Caco-2 (cell line): Measurements from ENCODE around the gene GALNT12. TPM values are rescaled to one million over a fixed set of nuclear protein-coding genes. Genes with fewer than 3 reads are reported as not detected.

Experiments
- BruUV-seq: library from RNA; stranded (reverse); fragments of 400-500 nt; replicated peaks from 2 replicates; lab custom pipeline; 2021; lab: Mats Ljungman, UMichigan
- CTCF ChIA-PET: fragments of 300-600 bp; sonication (Branson Sonifier 250); formaldehyde crosslinking; loops from one replicate; lab custom pipeline; 2022; ENCODE audit warnings: antibody characterized with exemption; lab: Charles Lee
- POLR2A ChIA-PET: fragments of 300-600 bp; sonication (Branson Sonifier 250); formaldehyde crosslinking; loops from one replicate; lab custom pipeline; 2022; ENCODE audit warnings: antibody characterized with exemption; lab: Charles Lee
- DNase-seq, 2 experiments: peaks; one replicate each; pipeline versions ENCODE4 v3.0.0 to v3.0.0-alpha.2; 2020 to 2022
- H3K27me3 ChIP-seq: replicated peaks from 2 replicates; pipeline ENCODE4 v1.6.0; 2011; ENCODE audit warnings: low read length; ENCODE audit not compliant: control insufficient read depth, insufficient read depth
- H3K36me3 ChIP-seq: 2 replicates; pipeline ENCODE4 v1.5.1; 2011; ENCODE audit warnings: low read length; ENCODE audit not compliant: control insufficient read depth, insufficient read depth
- H3K4me1 ChIP-seq: fragments of 250-450 bp; sonication (Bioruptor Pico); 2 replicates; pipeline ENCODE4 v1.5.1; 2020; ENCODE audit warnings: mild to moderate bottlenecking
- H3K4me3 ChIP-seq: 2 replicates; pipeline ENCODE4 v1.5.1; 2011; ENCODE audit warnings: low read depth, mild to moderate bottlenecking, control low read depth, low read length
- H3K9me3 ChIP-seq: fragments of 250-450 bp; sonication (Bioruptor Pico); 2 replicates; pipeline ENCODE4 v1.5.1; 2020; ENCODE audit warnings: mild to moderate bottlenecking, moderate library complexity
- H3K27ac Mint-ChIP-seq: one replicate; pipeline ENCODE4 v1.8.0; 2022; ENCODE audit warnings: mixed read lengths; ENCODE audit not compliant: unreplicated experiment
- H3K27me3 Mint-ChIP-seq: one replicate; pipeline ENCODE4 v1.8.0; 2022; ENCODE audit warnings: mixed read lengths; ENCODE audit not compliant: insufficient read depth, unreplicated experiment
- H3K36me3 Mint-ChIP-seq: one replicate; pipeline ENCODE4 v1.8.0; 2022; ENCODE audit warnings: mild to moderate bottlenecking, mixed read lengths; ENCODE audit not compliant: insufficient read depth, unreplicated experiment
- H3K4me1 Mint-ChIP-seq: one replicate; pipeline ENCODE4 v1.8.0; 2022; ENCODE audit warnings: low read depth, mixed read lengths; ENCODE audit not compliant: unreplicated experiment
- H3K4me3 Mint-ChIP-seq: one replicate; pipeline ENCODE4 v1.8.0; 2022; ENCODE audit warnings: mild to moderate bottlenecking, moderate library complexity, mixed read lengths; ENCODE audit not compliant: unreplicated experiment
- H3K9me3 Mint-ChIP-seq: one replicate; pipeline ENCODE4 v1.8.0; 2022; ENCODE audit warnings: mixed read lengths; ENCODE audit not compliant: unreplicated experiment
- intact Hi-C: fragments of 100-400 bp; cut with micrococcal nuclease; formaldehyde crosslinking; loops from one replicate; pipeline ENCODE4 v1.10.0; 2022; ENCODE audit not compliant: unreplicated experiment
- total RNA-seq: library from RNA; stranded (reverse); gene quantifications from 2 replicates; pipeline ENCODE4 v1.2.3, GENCODE V29; 2022
- TF ChIP-seq, protein P1 (sequence below), 2 experiments: fragments of 200-600 bp in 1 of 2; IDR thresholded peaks; 1 replicate in 1 of 2; 2 replicates in 1 of 2; pipeline versions ENCODE4 v1.5.1 to v1.8.0; 2011 to 2022; ENCODE audit warnings: antibody characterized with exemption in 1 of 2, control low read depth in 1 of 2, inconsistent platforms in 1 of 2, low read depth in 1 of 2, low read length in 1 of 2, mild to moderate bottlenecking in 1 of 2, moderate library complexity in 1 of 2; ENCODE audit not compliant: insufficient read depth in 1 of 2, severe bottlenecking in 1 of 2, unreplicated experiment in 1 of 2

Gene GALNT12
- total RNA-seq, 1 experiment from 2014 or later = 3.6 TPM

DNA sequence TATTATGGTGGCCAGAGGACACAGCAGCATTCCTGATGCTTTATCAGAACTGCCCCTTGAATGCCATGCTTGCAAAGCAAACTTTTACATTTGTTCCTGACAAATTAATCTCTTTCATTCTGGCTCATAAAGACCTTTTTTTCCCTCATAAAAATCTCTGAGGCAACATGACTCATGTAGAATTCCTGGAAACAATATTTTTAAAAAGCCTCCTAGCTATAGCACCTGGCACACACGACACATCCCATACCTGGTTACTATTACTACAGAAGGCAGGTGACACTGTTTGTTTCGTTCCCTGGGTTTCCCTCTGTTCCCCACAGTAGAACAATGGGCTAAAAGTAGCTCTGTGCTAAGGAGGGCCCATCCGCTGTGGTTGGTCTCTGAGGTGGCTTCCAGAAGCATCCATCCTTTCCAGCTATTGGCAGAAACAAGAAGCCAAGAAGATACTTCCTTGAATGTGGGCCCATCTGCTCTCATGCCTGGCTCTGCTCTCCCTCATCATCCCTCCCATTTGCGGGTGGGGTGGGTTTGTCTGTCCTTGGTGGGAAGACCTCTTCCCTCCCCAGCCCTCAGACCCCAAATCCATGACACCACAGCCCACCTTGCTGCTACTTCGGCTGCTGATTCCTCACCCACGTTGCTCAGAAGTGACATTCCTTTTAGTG lies 59.1 kb downstream of the GALNT12 start:
- CTCF ChIA-PET = no interaction called here
- Histone ChIP-seq H3K27me3 (no peaks in the 10 kb centered on the region), H3K4me1 (no peaks in the 10 kb centered on the region), H3K9me3 (no peaks in the 10 kb centered on the region), H3K36me3 (no peaks in the 10 kb centered on the region), H3K4me3 (no peak overlapping the region)
- Mint-ChIP-seq H3K27ac (no peak overlapping the region), H3K9me3 (no peaks in the 10 kb centered on the region), H3K27me3 (peaks cover 12% of the 10 kb centered on the region), H3K4me3 (no peak overlapping the region), H3K36me3 (no peaks in the 10 kb centered on the region), H3K4me1 (no peaks in the 10 kb centered on the region)
- intact Hi-C loops = no loop called here
- DNase-seq = no peak
- BruUV-seq = no TSS peak
- POLR2A ChIA-PET = no interaction called here
- TF ChIP-seq, protein P1, sequence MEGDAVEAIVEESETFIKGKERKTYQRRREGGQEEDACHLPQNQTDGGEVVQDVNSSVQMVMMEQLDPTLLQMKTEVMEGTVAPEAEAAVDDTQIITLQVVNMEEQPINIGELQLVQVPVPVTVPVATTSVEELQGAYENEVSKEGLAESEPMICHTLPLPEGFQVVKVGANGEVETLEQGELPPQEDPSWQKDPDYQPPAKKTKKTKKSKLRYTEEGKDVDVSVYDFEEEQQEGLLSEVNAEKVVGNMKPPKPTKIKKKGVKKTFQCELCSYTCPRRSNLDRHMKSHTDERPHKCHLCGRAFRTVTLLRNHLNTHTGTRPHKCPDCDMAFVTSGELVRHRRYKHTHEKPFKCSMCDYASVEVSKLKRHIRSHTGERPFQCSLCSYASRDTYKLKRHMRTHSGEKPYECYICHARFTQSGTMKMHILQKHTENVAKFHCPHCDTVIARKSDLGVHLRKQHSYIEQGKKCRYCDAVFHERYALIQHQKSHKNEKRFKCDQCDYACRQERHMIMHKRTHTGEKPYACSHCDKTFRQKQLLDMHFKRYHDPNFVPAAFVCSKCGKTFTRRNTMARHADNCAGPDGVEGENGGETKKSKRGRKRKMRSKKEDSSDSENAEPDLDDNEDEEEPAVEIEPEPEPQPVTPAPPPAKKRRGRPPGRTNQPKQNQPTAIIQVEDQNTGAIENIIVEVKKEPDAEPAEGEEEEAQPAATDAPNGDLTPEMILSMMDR (IDR thresholded peaks at IDR 0.05; ENCODE audit: insufficient read depth in 1 of 2, low read depth in 1 of 2, low read length in 1 of 2, severe bottlenecking in 1 of 2, unreplicated experiment in 1 of 2) = no peak

- Mint-ChIP-seq H3K27me3 (peaks cover 12% of the 10 kb centered on the region), H3K4me3 (no peak overlapping the region), H3K4me1 (no peaks in the 10 kb centered on the region), H3K36me3 (no peaks in the 10 kb centered on the region), H3K27ac (no peak overlapping the region), H3K9me3 (no peaks in the 10 kb centered on the region)
- TF ChIP-seq, protein P1 (IDR thresholded peaks at IDR 0.05; ENCODE audit: insufficient read depth in 1 of 2, low read depth in 1 of 2, low read length in 1 of 2, severe bottlenecking in 1 of 2, unreplicated experiment in 1 of 2) = no peak
- no peaks in the 10 kb centered on the region for H3K27me3 ChIP-seq
- no peaks in the 10 kb centered on the region for H3K9me3 ChIP-seq
- BruUV-seq = no TSS peak
- intact Hi-C loops = no loop called here
- CTCF ChIA-PET = no interaction called here
- H3K4me1 ChIP-seq = no peaks in the 10 kb centered on the region
- H3K4me3 ChIP-seq = no peak overlapping the region
- H3K36me3 ChIP-seq = no peaks in the 10 kb centered on the region
- no peak for DNase-seq
- POLR2A ChIA-PET = no interaction called here
Observed at GRCh38 chr9:98867103-98867428, 59.6 kb downstream of the GALNT12 start.

GRCh38 chr9:98867429-98868168 lies 60.1 kb downstream of the GALNT12 start:
- no TSS peak for BruUV-seq
- Mint-ChIP-seq H3K4me1 (no peaks in the 10 kb centered on the region), H3K27ac (no peak overlapping the region), H3K27me3 (peaks cover 12% of the 10 kb centered on the region), H3K36me3 (no peaks in the 10 kb centered on the region), H3K9me3 (no peaks in the 10 kb centered on the region), H3K4me3 (no peak overlapping the region)
- no peaks in the 10 kb centered on the region for H3K27me3 ChIP-seq
- no peaks in the 10 kb centered on the region for H3K4me1 ChIP-seq
- intact Hi-C loops = no loop called here
- TF ChIP-seq, protein P1 (IDR thresholded peaks at IDR 0.05; ENCODE audit: insufficient read depth in 1 of 2, low read depth in 1 of 2, low read length in 1 of 2, severe bottlenecking in 1 of 2, unreplicated experiment in 1 of 2) = no peak
- H3K36me3 ChIP-seq = no peaks in the 10 kb centered on the region
- no peak overlapping the region for H3K4me3 ChIP-seq
- ChIA-PET POLR2A (no interaction called here), CTCF (no interaction called here)
- H3K9me3 ChIP-seq = no peaks in the 10 kb centered on the region
- DNase-seq = peak in 1 of 2 experiments; percentile 17
